OCI-LY1 (cell line): ENCODE results near the gene SLCO6A1.

Source experiments
- H2AFZ ChIP-seq: fragments of 200-600 bp; sonication (generic), shearing (Covaris generic); 2 replicates; pipeline ENCODE4 v1.6.0; 2014; ENCODE audit warnings: antibody characterized with exemption, mild to moderate bottlenecking, low read length
- H3F3A ChIP-seq: fragments of 200-600 bp; sonication (generic), shearing (Covaris generic); 2 replicates; pipeline ENCODE4 v1.6.0; 2014; ENCODE audit warnings: mild to moderate bottlenecking, antibody characterized with exemption, low read length, moderate library complexity; ENCODE audit not compliant: insufficient read depth
- H3K27ac ChIP-seq: fragments of 200-600 bp; sonication (generic); 2 replicates; pipeline ENCODE4 v1.5.1; 2014; ENCODE audit warnings: low read length, mixed run types, mild to moderate bottlenecking, low read depth; ENCODE audit not compliant: poor library complexity, severe bottlenecking
- H3K27me3 ChIP-seq: fragments of 200-600 bp; sonication (generic); 2 replicates; pipeline ENCODE4 v1.6.0; 2014; ENCODE audit warnings: antibody characterized with exemption, mild to moderate bottlenecking, low read length, moderate library complexity; ENCODE audit not compliant: insufficient read depth
- H3K36me3 ChIP-seq: fragments of 200-600 bp; sonication (generic); 2 replicates; pipeline ENCODE4 v1.6.1; 2014; ENCODE audit warnings: mild to moderate bottlenecking, antibody characterized with exemption, low read length, moderate library complexity, mixed read lengths; ENCODE audit not compliant: insufficient read depth
- H3K4me1 ChIP-seq: fragments of 200-600 bp; sonication (generic); 2 replicates; pipeline ENCODE4 v1.5.1; 2014; ENCODE audit warnings: mild to moderate bottlenecking, low read length, moderate library complexity; ENCODE audit not compliant: insufficient read depth, severe bottlenecking
- H3K4me2 ChIP-seq: fragments of 200-600 bp; sonication (generic), shearing (Covaris generic); 2 replicates; pipeline ENCODE4 v1.6.1; 2014; ENCODE audit warnings: low read length
- H3K4me3 ChIP-seq: fragments of 200-600 bp; sonication (generic); 2 replicates; pipeline ENCODE4 v1.5.1; 2014; ENCODE audit warnings: low read length, low read depth, mild to moderate bottlenecking, mixed read lengths; ENCODE audit not compliant: poor library complexity, severe bottlenecking
- H3K79me2 ChIP-seq: fragments of 200-600 bp; shearing (Covaris generic); 2 replicates; pipeline ENCODE4 v1.6.1; 2016; ENCODE audit warnings: mixed run types, low read length, mixed read lengths; ENCODE audit not compliant: insufficient read depth
- H3K9ac ChIP-seq: fragments of 200-600 bp; sonication (generic), shearing (Covaris generic); 2 replicates; pipeline ENCODE4 v1.6.1; 2014; ENCODE audit warnings: mild to moderate bottlenecking, low read length, mixed read lengths
- H3K9me2 ChIP-seq: fragments of 200-600 bp; sonication (generic), shearing (Covaris generic); 2 replicates; pipeline ENCODE4 v1.6.1; 2014; ENCODE audit warnings: low read depth, mild to moderate bottlenecking, low read length, mixed read lengths
- H3K9me3 ChIP-seq: fragments of 200-600 bp; shearing (Covaris generic); 2 replicates; pipeline ENCODE4 v1.6.1; 2014; ENCODE audit warnings: low read length, mixed read lengths
- H4K20me1 ChIP-seq: fragments of 200-600 bp; sonication (generic), shearing (Covaris generic); 2 replicates; pipeline ENCODE4 v1.6.0; 2016; ENCODE audit warnings: mild to moderate bottlenecking, low read length; ENCODE audit not compliant: insufficient read depth
- CTCF ChIP-seq: fragments of 200-600 bp; sonication (generic), shearing (Covaris generic); IDR thresholded peaks from 2 replicates; pipeline ENCODE4 v1.5.1; 2017; ENCODE audit warnings: mild to moderate bottlenecking, antibody characterized with exemption, low read length, moderate library complexity, mixed read lengths
- EZH2 ChIP-seq: fragments of 200-600 bp; sonication (generic), shearing (Covaris generic); IDR thresholded peaks from 2 replicates; pipeline ENCODE4 v1.8.0; 2017; ENCODE audit warnings: borderline replicate concordance, mixed run types, mild to moderate bottlenecking, antibody characterized with exemption, low read length, moderate library complexity, mixed read lengths

SLCO6A1 gene

GRCh38 chr5:102418531-102418930, 80.3 kb downstream of the SLCO6A1 start:
- H3K9me3 ChIP-seq, result no peaks in the 10 kb centered on the region
- no peak overlapping the region for H3K27ac ChIP-seq
- H3K27me3 ChIP-seq, result no peaks in the 10 kb centered on the region
- H3K36me3 ChIP-seq, result no peaks in the 10 kb centered on the region
- no peak overlapping the region for H3K9ac ChIP-seq
- H3K4me1 ChIP-seq, result no peaks in the 10 kb centered on the region
- TF ChIP-seq EZH2 (no peak), CTCF (no peak)
- no peaks in the 10 kb centered on the region for H4K20me1 ChIP-seq
- no peaks in the 10 kb centered on the region for H3F3A ChIP-seq
- H3K79me2 ChIP-seq, result no peaks in the 10 kb centered on the region
- H2AFZ ChIP-seq, result no peak overlapping the region
- no peak overlapping the region for H3K4me3 ChIP-seq
- H3K4me2 ChIP-seq, result no peak overlapping the region
- H3K9me2 ChIP-seq, result no peaks in the 10 kb centered on the region

DNA sequence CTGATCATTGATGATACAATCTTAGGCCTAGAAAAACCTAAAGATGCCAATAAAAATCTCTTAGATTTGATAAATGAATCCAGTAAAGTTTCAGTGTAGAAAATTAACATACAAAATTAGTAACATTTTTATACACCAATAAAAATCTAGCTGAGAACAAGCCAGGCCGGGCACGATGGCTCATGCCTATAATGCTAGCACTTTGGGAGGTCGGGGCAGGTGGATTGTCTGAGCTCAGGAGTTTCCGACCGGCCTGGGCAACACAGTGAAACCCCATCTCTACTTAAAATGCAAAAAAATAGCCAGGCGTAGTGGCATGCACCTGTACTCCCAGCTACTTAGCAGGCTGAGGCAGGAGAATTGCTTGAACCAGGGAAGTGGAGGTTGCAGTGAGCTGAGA, 84.4 kb downstream of the SLCO6A1 start:
- no peaks in the 10 kb centered on the region for H3K9me2 ChIP-seq
- TF ChIP-seq EZH2 (no peak), CTCF (no peak)
- no peaks in the 10 kb centered on the region for H3K36me3 ChIP-seq
- no peaks in the 10 kb centered on the region for H3K4me1 ChIP-seq
- H4K20me1 ChIP-seq, result no peaks in the 10 kb centered on the region
- H3K9ac ChIP-seq, result no peak overlapping the region
- H3F3A ChIP-seq, result no peaks in the 10 kb centered on the region
- no peaks in the 10 kb centered on the region for H3K79me2 ChIP-seq
- no peaks in the 10 kb centered on the region for H3K9me3 ChIP-seq
- H3K4me2 ChIP-seq, result no peak overlapping the region
- H3K4me3 ChIP-seq, result no peak overlapping the region
- no peak overlapping the region for H2AFZ ChIP-seq
- H3K27me3 ChIP-seq, result no peaks in the 10 kb centered on the region
- no peak overlapping the region for H3K27ac ChIP-seq

GRCh38 chr5:102388235-102388634, 110.6 kb downstream of the SLCO6A1 start:
- H3F3A ChIP-seq, result no peaks in the 10 kb centered on the region
- H3K9me3 ChIP-seq, result no peaks in the 10 kb centered on the region
- no peak overlapping the region for H3K4me3 ChIP-seq
- no peak overlapping the region for H2AFZ ChIP-seq
- H3K27me3 ChIP-seq, result no peaks in the 10 kb centered on the region
- H4K20me1 ChIP-seq, result no peaks in the 10 kb centered on the region
- H3K4me2 ChIP-seq, result no peak overlapping the region
- no peaks in the 10 kb centered on the region for H3K79me2 ChIP-seq
- TF ChIP-seq CTCF, result no peak
- TF ChIP-seq EZH2, result no peak
- H3K36me3 ChIP-seq, result no peaks in the 10 kb centered on the region
- H3K9me2 ChIP-seq, result no peaks in the 10 kb centered on the region
- H3K27ac ChIP-seq, result no peak overlapping the region
- no peaks in the 10 kb centered on the region for H3K4me1 ChIP-seq
- no peak overlapping the region for H3K9ac ChIP-seq
